Smooth muscle cell (in vitro differentiated cells): ENCODE measurements around the gene RANGAP1. TPM values are rescaled to one million over a fixed set of nuclear protein-coding genes. Genes with fewer than 3 reads are reported as not detected.

Experiments
- DNase-seq: peaks from one replicate; lab custom pipeline; 2025; ENCODE audit not compliant: unreplicated experiment; lab: John Stamatoyannopoulos, UW
- H2AFZ ChIP-seq: fragments of 200-600 bp; sonication (generic); 2 replicates; pipeline ENCODE4 v1.6.0; 2016; ENCODE audit warnings: antibody characterized with exemption, low read depth, mild to moderate bottlenecking
- H3F3A ChIP-seq: fragments of 200-600 bp; sonication (generic); 2 replicates; pipeline ENCODE4 v1.6.0; 2017; ENCODE audit warnings: antibody characterized with exemption, low read depth
- H3K27ac ChIP-seq: fragments of 200-600 bp; sonication (generic); 2 replicates; pipeline ENCODE4 v1.5.1; 2016; ENCODE audit warnings: low read depth, mild to moderate bottlenecking
- H3K27me3 ChIP-seq: fragments of 200-600 bp; sonication (generic); 2 replicates; pipeline ENCODE4 v1.6.1; 2016; ENCODE audit warnings: low read depth, mild to moderate bottlenecking
- H3K36me3 ChIP-seq: fragments of 200-600 bp; sonication (generic); 2 replicates; pipeline ENCODE4 v1.5.1; 2016; ENCODE audit warnings: low read depth
- H3K4me1 ChIP-seq: fragments of 200-600 bp; sonication (generic); 2 replicates; pipeline ENCODE4 v1.5.1; 2016; ENCODE audit warnings: low read depth
- H3K4me2 ChIP-seq: fragments of 200-600 bp; sonication (generic); 2 replicates; pipeline ENCODE4 v1.6.0; 2016; ENCODE audit warnings: mild to moderate bottlenecking
- H3K4me3 ChIP-seq: fragments of 200-600 bp; sonication (generic); 2 replicates; pipeline ENCODE4 v1.5.1; 2016; ENCODE audit warnings: mild to moderate bottlenecking
- H3K79me2 ChIP-seq: fragments of 200-600 bp; sonication (generic); 2 replicates; pipeline ENCODE4 v1.6.0; 2016; ENCODE audit warnings: low read depth, mild to moderate bottlenecking
- H3K9ac ChIP-seq: fragments of 200-600 bp; sonication (generic); 2 replicates; pipeline ENCODE4 v1.6.0; 2016; ENCODE audit warnings: low read depth
- H3K9me3 ChIP-seq: fragments of 200-600 bp; sonication (generic); replicated peaks from 2 replicates; pipeline ENCODE4 v1.5.1; 2016; ENCODE audit warnings: low read depth
- H4K20me1 ChIP-seq: fragments of 200-600 bp; sonication (generic); 2 replicates; pipeline ENCODE4 v1.6.0; 2016; ENCODE audit warnings: low read depth
- CTCF ChIP-seq: fragments of 200-600 bp; sonication (generic); IDR thresholded peaks from 2 replicates; pipeline ENCODE4 v1.5.1; 2017; ENCODE audit warnings: borderline replicate concordance, mild to moderate bottlenecking, antibody characterized with exemption; ENCODE audit not compliant: insufficient read depth, poor library complexity, severe bottlenecking
- WGBS: methylation state at CpG from one replicate; pipeline ENCODE4 v1.1.7; 2016; ENCODE audit warnings: low lambda C conversion rate; 5-methylcytosine and 5-hydroxymethylcytosine counted together
- polyA plus RNA-seq: library from polyadenylated mRNA; unstranded; fragments of >200 nt; fragmentation: Nextera tagmentation; extraction: Ambion mirVana; gene quantifications from 2 replicates; pipeline ENCODE4 v1.2.1, GENCODE V29; 2016
- total RNA-seq: library from RNA; depleted of rRNA; stranded (reverse); fragments of >200 nt; gene quantifications from 2 replicates; pipeline ENCODE4 v1.2.3, GENCODE V29; 2014

The RANGAP1 gene
- total and polyA plus RNA-seq, 2 experiments from 2014 or later: 20.6 to 21.7 TPM

GRCh38 chr22:41324821-41325528 lies 39.0 kb upstream of the RANGAP1 start:
- no peak overlapping the region for H2AFZ ChIP-seq
- DNase-seq: no peak
- H3K4me3 ChIP-seq: no peak overlapping the region
- H4K20me1 ChIP-seq: peaks cover 12% of the 10 kb centered on the region
- H3K27ac ChIP-seq: no peak overlapping the region
- no peaks in the 10 kb centered on the region for H3K4me1 ChIP-seq
- peaks cover 3% of the 10 kb centered on the region for H3K36me3 ChIP-seq
- H3F3A ChIP-seq: no peaks in the 10 kb centered on the region
- no peak overlapping the region for H3K9ac ChIP-seq
- no peaks in the 10 kb centered on the region for H3K9me3 ChIP-seq
- WGBS: 96% methylated on average over 5 of the region's 5 CpGs
- TF ChIP-seq CTCF: no peak
- no peaks in the 10 kb centered on the region for H3K27me3 ChIP-seq
- no peak overlapping the region for H3K4me2 ChIP-seq
- H3K79me2 ChIP-seq: no peaks in the 10 kb centered on the region

GRCh38 chr22:41320416-41321240 lies 34.6 kb upstream of the RANGAP1 start:
- peaks cover 3% of the 10 kb centered on the region for H3K36me3 ChIP-seq
- H4K20me1 ChIP-seq: peaks cover 39% of the 10 kb centered on the region
- no peaks in the 10 kb centered on the region for H3K4me1 ChIP-seq
- 98% methylated on average over 16 of the region's 16 CpGs for WGBS
- no peaks in the 10 kb centered on the region for H3F3A ChIP-seq
- H2AFZ ChIP-seq: no peak overlapping the region
- no peak overlapping the region for H3K9ac ChIP-seq
- no peak overlapping the region for H3K4me3 ChIP-seq
- no peaks in the 10 kb centered on the region for H3K27me3 ChIP-seq
- H3K79me2 ChIP-seq: peaks cover 16% of the 10 kb centered on the region
- H3K4me2 ChIP-seq: no peak overlapping the region
- no peak overlapping the region for H3K27ac ChIP-seq
- H3K9me3 ChIP-seq: no peaks in the 10 kb centered on the region
- DNase-seq: no peak
- TF ChIP-seq CTCF: no peak

GRCh38 chr22:41315586-41315985 lies 29.6 kb upstream of the RANGAP1 start:
- no peak overlapping the region for H2AFZ ChIP-seq
- no peak overlapping the region for H3K27ac ChIP-seq
- H3K4me1 ChIP-seq: no peaks in the 10 kb centered on the region
- peaks cover 75% of the 10 kb centered on the region for H4K20me1 ChIP-seq
- TF ChIP-seq CTCF: no peak
- H3K4me2 ChIP-seq: no peak overlapping the region
- H3F3A ChIP-seq: no peaks in the 10 kb centered on the region
- no peak for DNase-seq
- H3K27me3 ChIP-seq: no peaks in the 10 kb centered on the region
- H3K9me3 ChIP-seq: no peaks in the 10 kb centered on the region
- 96% methylated on average over 1 of the region's 1 CpG for WGBS
- H3K36me3 ChIP-seq: no peaks in the 10 kb centered on the region
- H3K4me3 ChIP-seq: no peak overlapping the region
- H3K9ac ChIP-seq: no peak overlapping the region
- H3K79me2 ChIP-seq: peaks cover 60% of the 10 kb centered on the region
